ENCODE measurements around the gene VASP. TPM values are rescaled to one million over a fixed set of nuclear protein-coding genes. Genes with fewer than 3 reads are reported as not detected.

Gene VASP
- total and polyA plus RNA-seq, 9 of the 15 experiments (the other 6 are each of a cell fraction or from before 2014, with no cell fraction given), result 16.7 to 261 (median 112) TPM

GRCh38 chr19:45469132-45469944 is 37.9 kb upstream of the VASP start (continued):
- TF ChIP-seq ETS1 (conservative IDR thresholded peaks at IDR 0.05; ENCODE audit: control insufficient read depth, low read depth, low read length), result peak; percentile 44; the same call in 1 of the 2 replicates
- TF ChIP-seq PHF8 (IDR thresholded peaks at IDR 0.05; ENCODE audit: borderline replicate concordance, low read length), result peak; percentile 69; the same call in 1 of the 2 replicates
- TF ChIP-seq ZFX (CRISPR knock-in tag; IDR thresholded peaks at IDR 0.05), result peak; percentile 64
- 0 out of 2 replicates have a peak, but pooled peaks have one; percentile 22 for TF ChIP-seq ZFP91 (CRISPR knock-in tag; IDR thresholded peaks at IDR 0.05)
- TF ChIP-seq SREBF2 (CRISPR knock-in tag; IDR thresholded peaks at IDR 0.05), result 0 out of 2 replicates have a peak, but pooled peaks have one; percentile 73
- TF ChIP-seq MEF2A (IDR thresholded peaks at IDR 0.05; ENCODE audit: control insufficient read depth, low read depth, low read length), result peak; percentile 68
- TF ChIP-seq E2F6 (IDR thresholded peaks at IDR 0.05; ENCODE audit: borderline replicate concordance in 1 of 2, extremely low read depth in 1 of 2, insufficient read depth in 1 of 2, insufficient read length in 1 of 2, low read depth in 1 of 2, low read length in 1 of 2, poor library complexity in 1 of 2, severe bottlenecking in 1 of 2), result peak in 1 of 2 experiments; percentile 43
- peak; percentile 61 for TF ChIP-seq HDAC2 (IDR thresholded peaks at IDR 0.05)
- peak; percentile 87 for TF ChIP-seq MAX (CRISPR knock-in tag; IDR thresholded peaks at IDR 0.05)
- TF ChIP-seq FOXJ3 (CRISPR knock-in tag; IDR thresholded peaks at IDR 0.05), result peak; percentile 69; the same call in 1 of the 2 replicates
- TF ChIP-seq SP1 (CRISPR knock-in tag; IDR thresholded peaks at IDR 0.05), result peak; percentile 93
- peak; percentile 33 for TF ChIP-seq MEIS2 (IDR thresholded peaks at IDR 0.05; ENCODE audit: partially characterized antibody)
- peak; percentile 6; the same call in 1 of the 2 replicates for TF ChIP-seq MYC (IDR thresholded peaks at IDR 0.05; ENCODE audit: low read depth, low read length)
- TF ChIP-seq MYC (CRISPR knock-in tag; IDR thresholded peaks at IDR 0.05; ENCODE audit: borderline replicate concordance, low read depth), result no peak
- no peak for TF ChIP-seq DMBX1 (CRISPR knock-in tag; IDR thresholded peaks at IDR 0.05; ENCODE audit: borderline replicate concordance)

Measured in K562 (cell line).